HG02610 (cell line): Measurements from ENCODE around the gene ARTN.
A peak's percentile ranks its signal among the peaks of the same experiment; 100 is the strongest.

Source experiments
- ATAC-seq: cut with Tn5 transposase; IDR thresholded peaks from one replicate; pipeline ENCODE4 v1.9.1; 2021; ENCODE audit warnings: mild to moderate bottlenecking, moderate library complexity; ENCODE audit not compliant: unreplicated experiment

ARTN gene

DNA sequence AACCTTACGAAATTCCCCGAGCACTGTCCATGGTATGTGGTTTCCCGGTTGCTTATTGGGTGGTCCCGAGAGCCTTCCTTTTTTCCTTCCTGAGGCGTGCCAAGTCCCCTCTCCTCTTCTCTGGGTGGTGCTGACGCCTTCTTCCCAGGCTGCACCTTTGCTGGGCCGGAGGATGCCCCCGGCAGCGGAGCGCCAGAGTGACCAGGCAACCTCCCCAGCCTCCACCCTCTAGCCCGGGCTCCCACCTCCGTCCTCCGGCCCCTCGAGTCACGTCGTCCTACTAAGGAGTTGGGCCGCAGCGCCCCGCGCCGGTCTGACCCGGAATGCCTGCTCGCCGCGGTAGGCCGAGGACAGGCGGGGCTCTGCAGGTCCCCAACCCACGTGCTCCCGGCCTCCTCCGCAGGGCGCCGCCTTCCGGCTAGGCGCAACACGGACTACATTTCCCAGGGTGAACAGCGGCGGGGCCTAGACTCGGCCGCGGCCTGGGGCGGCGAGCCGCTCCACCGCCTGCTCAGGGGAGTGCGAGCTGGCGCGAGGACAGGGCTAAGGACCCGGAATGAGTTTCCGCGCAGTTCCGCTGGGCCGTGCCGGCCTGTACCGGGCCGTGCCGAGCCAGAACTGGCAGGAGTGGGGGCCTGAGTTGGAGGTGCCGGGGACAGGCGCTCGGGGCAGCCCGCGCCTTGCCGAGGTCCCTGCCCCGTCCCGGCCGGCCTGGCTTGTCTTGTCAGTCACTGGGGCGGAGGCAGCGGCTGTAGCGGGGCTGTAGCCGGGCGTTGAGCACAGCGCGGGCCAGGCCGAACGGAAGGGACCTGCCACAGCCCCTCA, 12.8 kb downstream of the ARTN start, which contains the start of gene IPO13:
Gene IPO13, plus strand, starts transcription at position 715 of the 825 bp plus-strand sequence. CDS start 651 bp downstream, outside the sequence.
- peak; percentile 94 for ATAC-seq

DNA sequence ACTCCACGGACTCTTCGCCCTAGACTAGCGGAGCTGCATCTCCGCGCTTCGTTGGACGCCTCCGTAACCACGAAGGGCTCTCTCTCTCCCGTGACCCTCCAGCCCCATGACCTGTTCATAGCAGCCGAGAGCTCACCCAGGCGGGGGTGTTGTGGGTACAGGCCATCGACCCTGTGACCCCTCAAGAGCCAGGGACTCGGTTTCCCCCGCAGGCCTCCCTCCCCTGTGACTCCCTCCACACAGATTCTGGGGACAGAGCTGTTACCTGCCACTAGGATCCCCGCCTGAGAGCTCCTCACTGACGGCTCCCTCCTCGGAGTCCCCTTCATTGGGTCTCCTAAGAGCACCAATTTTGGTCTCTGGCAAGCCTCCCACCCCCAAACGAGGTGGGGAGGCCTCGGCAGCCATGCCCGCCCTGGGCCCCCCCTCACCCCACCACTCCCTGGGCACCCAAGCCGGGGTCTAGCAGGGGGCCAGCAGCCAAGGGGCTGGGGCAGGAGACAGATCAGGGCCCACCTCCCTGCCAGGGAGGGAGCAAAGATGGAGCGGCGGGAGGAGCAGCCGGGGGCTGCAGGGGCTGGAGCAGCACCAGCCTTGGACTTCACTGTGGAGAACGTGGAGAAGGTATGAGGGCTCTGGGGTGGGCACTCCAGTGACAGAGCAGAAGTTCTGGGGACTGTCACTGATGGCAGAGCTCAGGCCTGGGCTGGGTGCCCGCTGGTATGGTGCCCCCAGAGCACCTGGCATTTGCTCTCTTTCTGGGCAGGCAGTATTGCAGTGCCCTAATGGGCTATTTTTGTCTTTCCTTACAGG, 13.7 kb downstream of the ARTN start:
- ATAC-seq, result no peak

DNA sequence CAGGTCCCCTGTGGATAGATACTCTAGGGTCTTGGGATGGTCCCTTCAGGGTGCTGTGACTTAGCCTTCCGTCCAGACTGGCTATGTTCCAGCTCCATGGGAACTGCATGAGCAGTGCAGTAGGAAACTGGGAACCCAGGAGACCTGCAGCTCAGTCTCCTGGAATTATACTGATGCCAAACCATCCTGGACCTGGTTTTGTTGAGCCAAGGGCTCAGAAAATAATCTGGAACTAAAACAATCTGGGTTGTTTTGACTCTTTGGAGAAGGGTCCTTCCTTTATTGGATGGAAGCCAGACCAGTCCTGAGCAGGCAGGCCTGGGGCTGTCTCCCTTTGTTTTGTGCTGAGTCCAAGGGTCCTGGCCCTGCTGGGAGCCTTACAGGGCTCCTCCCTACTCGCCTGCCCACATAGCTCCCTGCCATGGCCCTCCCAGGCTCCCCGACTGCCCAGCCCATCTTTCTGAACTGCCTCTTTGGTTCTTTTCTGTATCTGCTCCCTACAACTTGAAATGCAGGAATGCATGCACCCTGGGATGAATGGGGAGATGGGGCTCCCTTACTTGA, 14.4 kb downstream of the ARTN start:
- no peak for ATAC-seq

DNA sequence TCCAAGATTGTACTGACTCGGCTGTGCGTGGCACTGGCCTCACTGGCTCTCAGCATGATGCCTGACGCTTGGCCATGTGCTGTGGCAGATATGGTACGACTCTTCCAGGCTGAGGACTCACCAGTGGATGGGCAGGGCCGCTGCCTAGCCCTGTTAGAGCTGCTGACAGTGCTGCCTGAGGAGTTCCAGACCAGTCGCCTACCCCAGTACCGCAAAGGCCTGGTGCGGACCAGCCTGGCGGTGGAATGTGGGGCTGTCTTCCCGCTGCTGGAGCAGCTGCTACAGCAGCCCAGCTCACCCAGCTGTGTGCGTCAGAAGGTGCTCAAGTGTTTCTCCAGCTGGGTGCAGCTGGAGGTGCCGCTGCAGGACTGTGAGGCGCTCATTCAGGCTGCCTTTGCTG, 16.1 kb downstream of the ARTN start:
- no peak for ATAC-seq

DNA sequence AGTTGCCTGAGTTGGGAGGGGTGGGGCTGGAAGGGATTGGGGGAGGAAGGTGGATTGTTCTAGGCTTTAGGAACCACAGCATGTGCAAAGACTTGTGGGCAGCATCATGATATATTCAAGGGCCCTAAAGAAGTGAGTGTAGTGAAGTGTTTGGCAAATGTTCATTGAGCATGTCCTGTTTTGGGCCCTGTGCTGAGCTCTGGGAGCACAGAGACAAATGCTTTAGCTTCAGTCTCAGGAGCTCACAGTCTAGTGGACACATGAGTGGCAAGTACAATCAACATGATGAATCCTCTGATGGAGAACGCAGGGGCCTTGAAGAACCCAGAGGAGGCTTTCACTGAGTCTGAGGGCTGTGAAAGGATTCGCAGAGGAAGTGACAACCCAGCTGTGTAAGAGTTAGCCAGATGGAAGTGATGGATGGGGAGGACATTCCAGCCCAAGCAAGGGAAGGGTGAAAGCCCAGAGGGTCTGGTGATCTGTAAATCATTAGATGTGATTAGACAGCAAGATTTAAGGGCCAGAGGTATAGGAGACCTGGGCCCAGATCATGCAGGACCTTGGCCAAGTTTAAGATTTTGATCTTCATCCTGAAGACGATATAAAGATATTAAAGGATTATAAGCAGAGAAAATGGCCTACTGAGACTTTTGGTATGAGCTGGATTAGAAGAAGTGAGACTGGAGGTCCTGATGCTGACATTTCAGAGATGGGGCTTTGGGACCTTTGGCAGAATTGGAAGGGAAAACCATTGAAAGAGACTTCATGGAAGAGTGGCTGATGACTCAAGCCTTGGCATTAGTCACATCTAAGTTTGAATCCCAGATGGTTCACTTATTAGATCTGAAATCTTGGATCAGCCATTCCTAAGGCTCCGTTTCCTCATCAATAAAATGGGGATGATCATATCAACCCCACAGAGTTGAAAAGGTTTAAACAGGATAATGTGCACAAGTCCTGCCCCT, 17.7 kb downstream of the ARTN start:
- ATAC-seq, result no peak

DNA sequence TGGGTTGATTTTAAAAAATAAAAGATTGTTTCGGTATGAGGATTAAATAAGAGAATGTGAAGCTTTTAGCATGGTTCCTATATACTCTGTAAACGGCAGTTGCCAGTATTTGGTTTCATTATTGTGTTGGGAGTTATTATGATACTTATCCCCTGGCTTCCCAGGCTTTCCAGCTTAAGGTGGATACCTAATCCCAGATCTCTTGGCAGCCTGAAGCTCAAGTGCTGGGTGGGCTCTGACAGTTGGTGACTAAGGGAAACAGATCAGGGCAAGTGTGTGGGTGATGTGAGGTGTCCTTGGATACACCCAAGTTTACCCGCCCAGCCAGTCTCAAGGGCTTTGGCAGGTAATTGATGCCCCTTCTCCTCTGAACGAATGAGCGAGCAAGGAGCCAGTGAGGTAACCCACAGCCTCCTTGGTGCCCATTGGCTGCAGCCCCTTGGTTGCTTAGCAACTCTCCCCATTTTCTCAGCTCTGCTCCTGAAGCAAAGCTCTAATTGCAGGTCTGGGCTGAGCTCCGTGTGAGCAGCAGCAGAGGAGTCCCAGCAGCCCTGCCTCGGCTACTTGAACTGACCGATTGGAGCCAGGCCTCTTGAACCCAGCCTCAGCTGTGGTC, 19.2 kb downstream of the ARTN start:
- ATAC-seq, result no peak

DNA sequence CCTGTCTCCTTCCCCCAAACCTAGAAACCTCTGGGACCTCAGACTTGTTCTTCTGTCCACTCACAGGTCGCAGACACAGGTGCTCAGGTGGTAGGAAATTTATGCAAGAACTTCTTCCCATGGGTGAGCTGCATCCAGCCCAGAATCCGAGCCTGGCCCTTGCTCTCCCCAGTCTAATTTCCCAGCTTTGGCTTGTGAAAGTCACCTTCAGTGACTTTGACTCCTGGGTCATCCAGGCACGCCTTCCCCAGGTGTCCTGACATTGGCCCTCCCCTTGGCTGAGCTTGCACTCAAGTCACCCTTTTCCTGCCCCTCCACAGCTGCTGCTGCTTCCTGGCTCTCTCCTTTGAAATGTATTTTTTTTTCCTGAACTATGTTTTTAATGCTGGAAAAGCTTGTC, 19.8 kb downstream of the ARTN start:
- no peak for ATAC-seq

DNA sequence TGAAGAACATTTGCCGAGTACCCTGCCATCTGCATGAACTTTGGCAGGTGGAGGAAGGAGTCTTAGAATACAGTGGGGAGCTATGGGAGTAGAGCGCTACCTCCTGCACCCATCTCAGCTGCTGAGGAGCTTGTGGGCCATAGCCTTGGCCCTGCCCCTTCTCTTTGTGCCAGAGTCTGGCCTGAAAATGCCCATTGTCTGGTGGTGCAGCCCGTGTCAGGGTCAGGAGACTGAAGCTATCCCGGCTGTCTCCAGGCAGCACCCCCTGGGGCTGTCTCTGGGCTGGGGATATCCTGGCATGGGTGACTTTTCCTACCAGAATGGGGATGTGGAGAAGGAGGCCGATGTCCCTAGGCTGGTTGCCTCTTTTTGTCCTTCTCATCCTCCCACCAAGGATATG, 20.4 kb downstream of the ARTN start:
- ATAC-seq, result no peak

DNA sequence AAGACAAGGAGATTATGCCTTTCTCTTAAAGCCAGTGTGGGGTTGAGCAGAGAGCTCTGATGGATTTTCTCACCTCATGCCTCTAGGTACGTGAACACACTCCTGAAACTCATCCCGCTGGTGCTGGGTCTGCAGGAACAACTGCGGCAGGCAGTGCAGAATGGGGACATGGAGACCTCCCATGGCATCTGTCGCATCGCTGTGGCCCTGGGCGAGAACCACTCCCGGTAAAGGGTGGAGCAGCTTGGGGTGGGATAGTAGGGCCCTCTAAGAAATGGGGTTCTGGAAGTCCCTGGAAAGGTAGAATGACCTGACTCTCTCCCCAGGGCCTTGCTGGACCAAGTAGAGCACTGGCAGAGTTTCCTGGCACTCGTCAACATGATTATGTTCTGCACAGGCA, 22.6 kb downstream of the ARTN start:
- no peak for ATAC-seq

DNA sequence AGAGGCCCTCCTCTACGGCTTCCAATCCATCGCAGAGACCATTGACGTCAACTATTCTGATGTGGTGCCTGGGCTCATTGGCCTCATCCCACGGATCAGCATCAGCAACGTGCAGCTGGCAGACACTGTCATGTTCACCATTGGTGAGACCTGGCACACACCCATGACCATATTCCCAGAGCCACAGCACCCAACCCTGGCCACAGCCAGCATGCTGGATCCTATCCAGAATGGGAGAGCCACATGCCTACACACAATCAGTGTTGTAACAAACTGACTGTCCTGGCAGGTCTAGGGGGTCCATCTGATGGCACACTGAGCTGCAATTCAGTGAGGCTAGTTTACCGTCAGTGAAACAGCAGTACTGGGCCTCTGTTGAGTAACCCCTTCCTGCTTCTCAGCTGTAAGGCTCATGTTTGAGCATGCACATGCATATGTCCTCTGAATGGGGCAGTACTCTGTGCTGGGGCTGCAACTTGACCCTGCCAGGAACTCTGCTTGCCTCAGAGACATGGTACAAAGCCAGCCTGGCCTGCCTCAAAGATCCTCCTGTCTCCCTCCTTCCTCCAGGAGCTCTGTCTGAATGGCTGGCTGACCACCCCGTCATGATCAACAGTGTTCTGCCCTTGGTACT, 23.9 kb downstream of the ARTN start:
- no peak for ATAC-seq

DNA sequence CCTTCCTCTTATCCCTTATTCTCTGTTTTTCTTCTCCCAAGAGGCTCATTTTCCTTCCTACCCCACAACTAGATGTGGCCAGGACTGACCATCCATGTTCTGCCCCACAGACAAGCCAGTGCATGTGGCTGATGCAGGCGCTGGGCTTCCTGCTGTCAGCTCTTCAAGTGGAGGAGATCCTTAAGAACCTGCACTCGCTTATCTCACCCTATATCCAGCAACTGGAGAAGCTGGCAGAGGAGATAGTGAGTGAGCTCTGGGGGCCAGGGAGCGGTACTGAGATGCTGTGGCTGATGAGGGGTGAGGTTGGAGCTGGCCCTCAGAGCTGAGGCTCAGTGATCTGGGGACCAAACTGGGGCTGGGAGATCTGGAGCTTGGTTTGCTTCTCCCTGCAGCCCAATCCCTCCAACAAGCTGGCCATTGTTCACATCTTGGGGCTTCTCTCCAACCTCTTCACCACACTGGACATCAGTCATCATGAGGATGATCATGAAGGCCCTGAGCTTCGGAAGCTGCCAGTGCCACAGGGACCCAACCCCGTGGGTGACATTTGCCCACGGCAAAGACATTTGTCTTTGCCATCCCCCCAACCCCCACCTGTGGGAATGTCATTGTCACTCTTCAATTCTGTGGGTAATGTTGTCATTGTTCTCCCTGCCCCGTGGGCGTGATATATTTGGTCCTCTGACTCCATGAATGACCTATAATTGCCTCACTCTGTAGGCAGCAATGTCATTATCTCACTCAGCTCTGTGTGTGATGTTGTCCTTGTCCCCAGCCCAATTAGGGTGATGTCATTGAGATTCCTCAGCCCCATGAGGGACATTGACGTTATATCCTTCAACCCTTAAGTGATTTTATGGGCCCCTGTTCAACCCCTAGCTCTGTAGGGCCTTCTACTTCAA, 25.0 kb downstream of the ARTN start:
- no peak for ATAC-seq

DNA sequence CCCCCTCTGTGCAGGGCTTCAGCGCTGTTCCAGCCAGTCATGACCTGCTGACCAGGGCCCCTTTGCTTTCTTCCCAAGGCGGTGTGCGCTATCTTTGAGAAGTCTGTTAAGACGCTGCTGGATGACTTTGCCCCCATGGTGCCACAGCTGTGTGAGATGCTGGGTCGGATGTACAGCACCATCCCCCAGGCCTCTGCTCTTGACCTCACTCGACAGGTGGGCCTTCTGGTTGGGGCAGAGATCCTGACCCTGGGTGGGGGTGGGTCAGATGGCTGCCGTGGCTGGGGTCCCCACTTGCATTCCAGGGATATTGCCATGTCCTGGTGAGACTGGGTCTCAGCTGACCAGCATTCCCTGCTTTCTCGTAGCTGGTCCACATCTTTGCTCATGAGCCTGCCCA, 27.2 kb downstream of the ARTN start:
- no peak for ATAC-seq

DNA sequence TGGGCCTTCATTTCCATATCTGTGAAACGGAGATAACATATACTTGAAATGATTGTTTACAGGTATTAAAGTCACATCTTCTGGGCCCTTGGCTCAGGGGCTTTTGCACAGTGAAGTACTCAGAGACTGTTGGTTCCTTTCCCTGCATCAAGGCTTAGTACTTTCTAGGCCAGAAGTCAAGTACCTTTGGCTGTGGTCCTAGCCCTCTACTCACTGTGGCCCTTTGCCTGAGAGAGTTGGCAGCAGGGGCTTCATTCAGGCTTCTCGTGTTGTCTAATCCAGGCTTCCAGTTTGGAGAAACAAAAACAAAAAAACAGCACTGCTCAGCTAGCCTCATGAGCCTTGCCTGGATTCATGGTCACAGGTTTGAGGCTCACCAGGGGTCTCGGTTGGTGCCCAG, 28.1 kb downstream of the ARTN start:
- ATAC-seq, result no peak

DNA sequence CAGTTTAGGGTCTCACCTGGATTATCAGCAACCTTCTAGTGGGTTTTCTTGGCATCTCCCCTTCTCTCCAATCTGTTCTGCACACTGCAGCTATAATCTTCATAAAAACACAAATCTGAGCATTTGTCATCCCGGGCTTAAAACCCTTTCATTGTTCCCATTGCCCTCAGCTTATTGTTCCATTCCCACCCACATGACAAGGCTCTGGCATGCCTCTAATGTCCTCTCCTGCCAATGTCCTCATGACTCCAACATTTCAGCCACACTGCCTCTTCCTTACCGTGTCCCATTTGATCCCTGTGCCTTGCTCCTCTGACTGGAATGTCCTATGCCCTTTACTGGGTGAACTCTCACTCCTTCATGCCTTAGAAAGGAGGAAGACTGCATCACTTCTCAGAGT, 28.7 kb downstream of the ARTN start:
- no peak for ATAC-seq

DNA sequence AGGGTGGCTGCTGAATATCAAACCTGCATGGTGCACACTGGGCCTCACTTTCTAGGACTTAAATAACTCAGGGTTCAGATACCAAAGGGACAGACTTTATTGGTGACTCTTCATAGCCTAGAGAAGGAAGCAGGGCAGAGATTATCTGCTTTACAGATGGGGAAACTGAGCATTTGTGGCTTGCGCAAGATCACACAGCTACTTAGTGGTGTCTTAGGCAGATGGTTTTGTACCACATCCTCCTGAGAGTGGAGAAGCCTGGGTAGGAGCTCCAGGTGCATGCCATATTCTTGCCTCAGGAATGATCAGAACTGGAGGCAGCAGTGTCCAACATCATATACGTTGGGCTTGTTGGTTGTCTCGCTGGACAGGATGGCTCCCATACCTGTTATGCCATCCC, 29.4 kb downstream of the ARTN start:
- ATAC-seq, result no peak

DNA sequence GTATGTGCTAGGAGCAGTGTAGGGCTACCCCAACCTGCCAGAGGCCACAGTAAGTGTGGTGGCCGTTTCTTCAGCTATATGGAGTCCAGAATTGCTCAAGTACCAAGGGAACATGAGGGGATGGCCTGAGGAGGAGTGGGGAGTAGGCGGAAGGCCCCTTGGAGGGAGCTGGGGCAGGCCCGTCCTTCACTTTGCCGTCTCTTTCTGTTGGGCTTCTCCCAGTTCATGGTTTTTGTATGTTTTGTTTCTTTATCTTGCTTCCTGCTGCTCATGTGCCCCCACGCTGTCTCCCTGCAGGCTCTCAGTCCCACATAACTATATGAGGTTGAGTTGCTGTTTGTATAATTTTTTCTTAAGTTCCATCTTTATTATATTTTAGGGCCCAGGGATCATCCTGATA, 30.3 kb downstream of the ARTN start:
- no peak for ATAC-seq

DNA sequence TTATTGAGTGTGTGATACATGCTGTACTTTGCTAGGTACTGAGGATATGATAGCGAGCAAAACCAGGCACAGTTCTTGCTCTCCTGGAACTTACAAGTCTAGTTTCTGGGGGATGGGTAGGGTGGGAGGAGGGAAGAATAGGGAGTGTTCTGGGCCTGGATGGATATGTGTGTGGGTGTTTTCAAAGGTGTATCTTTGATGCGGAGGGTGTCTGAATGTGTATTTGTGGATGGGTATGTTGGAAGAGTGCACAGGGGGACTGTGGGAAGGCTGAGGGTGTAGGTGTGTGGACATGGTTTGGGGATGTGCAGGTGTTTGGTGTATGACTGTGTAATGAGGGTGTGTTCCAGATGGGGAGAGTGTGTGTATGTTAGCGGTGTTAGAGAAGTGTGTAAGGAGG, 31.7 kb downstream of the ARTN start:
- ATAC-seq, result no peak

DNA sequence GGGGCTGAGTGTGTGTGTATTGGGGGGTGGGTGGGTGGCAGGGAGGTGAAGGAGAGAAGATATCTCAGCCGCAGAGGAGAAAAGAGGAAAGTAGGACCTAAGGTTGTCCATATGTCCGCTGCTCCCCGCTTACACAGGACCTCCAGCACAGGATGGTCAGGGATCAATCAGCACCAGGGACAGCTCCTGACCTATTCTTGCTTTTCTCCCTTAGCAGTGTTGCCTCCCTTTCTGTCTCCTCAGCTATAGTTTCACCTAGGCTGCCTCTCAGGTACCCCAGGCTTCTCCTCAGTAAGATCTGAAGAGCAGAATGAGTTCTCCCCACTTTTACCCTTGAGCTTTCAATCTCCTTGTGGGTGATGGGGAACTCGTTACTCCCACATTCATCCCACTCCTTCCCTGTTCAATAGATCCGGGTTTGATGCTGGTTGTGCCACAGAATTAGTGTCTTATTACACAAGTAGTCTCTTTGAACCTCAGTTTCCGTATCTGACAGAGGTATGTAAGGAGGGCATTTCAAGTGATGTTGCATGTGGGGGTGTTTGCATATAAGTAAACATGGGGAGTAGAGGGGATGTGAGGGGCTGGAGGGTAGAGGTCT, 34.8 kb downstream of the ARTN start:
- ATAC-seq, result no peak

DNA sequence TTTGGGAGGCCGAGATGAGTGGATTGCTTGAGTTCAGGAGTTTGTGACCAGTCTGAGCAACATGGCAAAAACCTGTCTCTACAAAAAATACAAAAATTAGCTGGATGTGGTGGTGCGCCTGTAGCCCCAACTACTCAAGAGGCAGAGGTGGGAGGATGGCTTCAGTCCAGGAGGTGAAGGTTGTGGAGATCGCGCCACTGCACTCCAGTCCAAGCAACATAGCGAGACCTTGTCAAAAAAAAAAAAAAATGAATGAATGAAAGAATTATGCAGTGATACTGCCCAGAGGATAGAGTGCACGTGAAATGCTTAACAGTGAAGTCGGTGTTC, 35.8 kb downstream of the ARTN start:
- no peak for ATAC-seq
